Neural progenitor cell (in vitro differentiated cells): Measurements from ENCODE around the gene MT1G. TPM values are rescaled to one million over a fixed set of nuclear protein-coding genes. Genes with fewer than 3 reads are reported as not detected.
A peak's percentile ranks its signal among the peaks of the same experiment; 100 is the strongest.

ENCODE experiments used
- DNase-seq: peaks from one replicate; pipeline ENCODE4 v3.0.0-alpha.2; 2016; ENCODE audit warnings: low spot score
- H2AFZ ChIP-seq: fragments of 200-600 bp; sonication (generic); replicated peaks from 2 replicates; pipeline ENCODE4 v1.6.1; 2016; ENCODE audit warnings: antibody characterized with exemption
- H3F3A ChIP-seq: fragments of 200-600 bp; sonication (generic); 2 replicates; pipeline ENCODE4 v1.6.1; 2016; ENCODE audit warnings: antibody characterized with exemption, low read depth
- H3K27ac ChIP-seq: fragments of 200-600 bp; sonication (generic); 2 replicates; pipeline ENCODE4 v1.5.1; 2016; ENCODE audit warnings: mild to moderate bottlenecking
- H3K27me3 ChIP-seq: fragments of 200-600 bp; sonication (generic); 2 replicates; pipeline ENCODE4 v1.6.1; 2016; ENCODE audit warnings: mild to moderate bottlenecking, moderate library complexity
- H3K36me3 ChIP-seq: fragments of 200-600 bp; sonication (generic); 2 replicates; pipeline ENCODE4 v1.5.1; 2016
- H3K4me1 ChIP-seq: fragments of 200-600 bp; sonication (generic); 2 replicates; pipeline ENCODE4 v1.6.1; 2016; ENCODE audit warnings: mixed run types
- H3K4me2 ChIP-seq: fragments of 200-600 bp; sonication (generic); 2 replicates; pipeline ENCODE4 v1.6.1; 2016
- H3K4me3 ChIP-seq: fragments of 200-600 bp; sonication (generic); 2 replicates; pipeline ENCODE4 v1.5.1; 2016
- H3K79me2 ChIP-seq: fragments of 200-600 bp; sonication (generic); 2 replicates; pipeline ENCODE4 v1.6.1; 2016; ENCODE audit warnings: low read depth
- H3K9ac ChIP-seq: fragments of 200-600 bp; sonication (generic); 2 replicates; pipeline ENCODE4 v1.6.1; 2016
- H3K9me3 ChIP-seq: fragments of 200-600 bp; sonication (generic); 2 replicates; pipeline ENCODE4 v1.5.1; 2016; ENCODE audit warnings: low read depth
- H4K20me1 ChIP-seq: fragments of 200-600 bp; sonication (generic); 2 replicates; pipeline ENCODE4 v1.6.1; 2016; ENCODE audit warnings: low read depth
- H3K27ac Mint-ChIP-seq: 3 replicates; pipeline ENCODE4 v1.8.0; 2021; ENCODE audit warnings: mixed read lengths
- H3K27me3 Mint-ChIP-seq: 2 replicates; pipeline ENCODE4 v1.8.0; 2022; ENCODE audit warnings: low read depth, mild to moderate bottlenecking, inconsistent platforms, moderate library complexity, mixed read lengths; ENCODE audit not compliant: insufficient read depth
- H3K36me3 Mint-ChIP-seq: 3 replicates; pipeline ENCODE4 v1.8.0; 2021; ENCODE audit warnings: mixed read lengths
- H3K4me1 Mint-ChIP-seq: 3 replicates; pipeline ENCODE4 v1.8.0; 2021; ENCODE audit warnings: mixed read lengths
- H3K4me3 Mint-ChIP-seq: 3 replicates; pipeline ENCODE4 v1.8.0; 2021; ENCODE audit warnings: mild to moderate bottlenecking, moderate library complexity, mixed read lengths
- H3K9me3 Mint-ChIP-seq: 3 replicates; pipeline ENCODE4 v1.8.0; 2020; ENCODE audit warnings: mixed read lengths
- EZH2 ChIP-seq: fragments of 200-600 bp; sonication (generic); IDR thresholded peaks from 2 replicates; pipeline ENCODE4 v1.6.1; 2017; ENCODE audit warnings: antibody characterized with exemption, mild to moderate bottlenecking, moderate library complexity
- EZH2phosphoT487 ChIP-seq: fragments of 200-600 bp; sonication (generic); IDR thresholded peaks from 2 replicates; pipeline ENCODE4 v1.6.1; 2017; ENCODE audit warnings: antibody characterized with exemption
- total RNA-seq: library from RNA; depleted of rRNA; stranded (reverse); fragments of >200 nt; gene quantifications from 2 replicates; pipeline ENCODE4 v1.2.3, GENCODE V29; 2015; ENCODE audit warnings: low replicate concordance
- TF ChIP-seq, protein P1 (sequence below): fragments of 200-600 bp; sonication (generic); IDR thresholded peaks from 2 replicates; pipeline ENCODE4 v1.5.1; 2017; ENCODE audit warnings: antibody characterized with exemption, mild to moderate bottlenecking

MT1G gene
- total RNA-seq, 1 donor from 2014 or later = not detected

- no peaks in the 10 kb centered on the region for H3K36me3 ChIP-seq
- H3K9ac ChIP-seq = no peak overlapping the region
- DNase-seq = no peak
- H2AFZ ChIP-seq = no peak overlapping the region
- Mint-ChIP-seq H3K36me3 (no peaks in the 10 kb centered on the region), H3K4me1 (no peaks in the 10 kb centered on the region), H3K27ac (peak overlapping the region; percentile 22), H3K9me3 (no peaks in the 10 kb centered on the region), H3K27me3 (peaks cover 9% of the 10 kb centered on the region), H3K4me3 (no peak overlapping the region)
- no peaks in the 10 kb centered on the region for H3F3A ChIP-seq
- TF ChIP-seq EZH2 = no peak
- TF ChIP-seq, protein P1, sequence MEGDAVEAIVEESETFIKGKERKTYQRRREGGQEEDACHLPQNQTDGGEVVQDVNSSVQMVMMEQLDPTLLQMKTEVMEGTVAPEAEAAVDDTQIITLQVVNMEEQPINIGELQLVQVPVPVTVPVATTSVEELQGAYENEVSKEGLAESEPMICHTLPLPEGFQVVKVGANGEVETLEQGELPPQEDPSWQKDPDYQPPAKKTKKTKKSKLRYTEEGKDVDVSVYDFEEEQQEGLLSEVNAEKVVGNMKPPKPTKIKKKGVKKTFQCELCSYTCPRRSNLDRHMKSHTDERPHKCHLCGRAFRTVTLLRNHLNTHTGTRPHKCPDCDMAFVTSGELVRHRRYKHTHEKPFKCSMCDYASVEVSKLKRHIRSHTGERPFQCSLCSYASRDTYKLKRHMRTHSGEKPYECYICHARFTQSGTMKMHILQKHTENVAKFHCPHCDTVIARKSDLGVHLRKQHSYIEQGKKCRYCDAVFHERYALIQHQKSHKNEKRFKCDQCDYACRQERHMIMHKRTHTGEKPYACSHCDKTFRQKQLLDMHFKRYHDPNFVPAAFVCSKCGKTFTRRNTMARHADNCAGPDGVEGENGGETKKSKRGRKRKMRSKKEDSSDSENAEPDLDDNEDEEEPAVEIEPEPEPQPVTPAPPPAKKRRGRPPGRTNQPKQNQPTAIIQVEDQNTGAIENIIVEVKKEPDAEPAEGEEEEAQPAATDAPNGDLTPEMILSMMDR = no peak
- no peak for TF ChIP-seq EZH2phosphoT487
- no peaks in the 10 kb centered on the region for H4K20me1 ChIP-seq
- no peaks in the 10 kb centered on the region for H3K4me1 ChIP-seq
- no peak overlapping the region for H3K4me3 ChIP-seq
- H3K27me3 ChIP-seq = no peaks in the 10 kb centered on the region
- no peak overlapping the region for H3K4me2 ChIP-seq
- no peaks in the 10 kb centered on the region for H3K79me2 ChIP-seq
- no peak overlapping the region for H3K27ac ChIP-seq
- H3K9me3 ChIP-seq = no peaks in the 10 kb centered on the region
Observed at GRCh38 chr16:56709443-56710040, 41.7 kb upstream of the MT1G start.

DNA sequence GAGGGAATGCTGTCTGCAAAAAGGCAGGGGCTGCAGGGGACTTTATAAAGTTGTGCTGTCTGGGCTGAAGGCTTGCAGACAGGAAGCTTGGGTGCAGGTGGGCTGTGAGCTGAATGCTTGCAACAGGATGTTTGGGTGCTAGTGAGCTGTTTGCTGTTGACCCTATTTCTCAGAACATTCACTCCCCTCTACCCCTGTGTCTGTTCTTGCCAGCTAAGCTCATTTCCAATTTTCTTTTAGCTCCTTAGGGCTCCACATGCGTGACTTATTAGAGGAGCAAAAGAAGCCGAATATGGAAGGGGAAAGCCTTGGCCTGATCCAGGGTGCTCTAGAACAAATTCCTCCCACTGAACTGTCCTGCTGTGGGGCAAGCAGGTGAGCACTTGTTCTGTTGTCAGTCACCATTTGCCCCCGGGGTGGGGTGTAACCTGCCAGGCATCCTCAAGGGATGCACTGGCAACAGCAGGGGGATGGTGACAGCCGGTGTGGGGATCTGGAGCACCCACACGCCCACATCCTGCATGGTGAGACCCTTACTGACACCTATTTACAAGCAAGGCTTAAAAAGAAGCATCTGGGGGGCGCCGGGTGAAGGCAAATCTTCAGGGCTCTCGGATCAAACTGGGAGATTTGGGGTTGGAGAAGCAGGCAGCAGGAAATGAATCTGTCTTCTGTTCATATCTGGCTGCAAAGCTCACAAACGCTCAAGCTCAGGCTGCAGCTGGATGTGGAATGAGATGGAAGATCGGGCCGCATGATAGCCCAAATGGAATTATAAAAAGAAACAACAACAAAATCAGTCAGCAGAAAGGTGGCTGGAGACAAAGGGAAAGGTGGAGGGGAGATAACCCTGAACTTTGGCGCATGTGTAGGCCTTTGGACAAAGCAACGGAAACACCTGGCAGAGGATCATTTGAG, 40.9 kb upstream of the MT1G start:
- H3K9me3 Mint-ChIP-seq = no peaks in the 10 kb centered on the region
- Histone ChIP-seq H3K4me2 (no peak overlapping the region), H3K9me3 (no peaks in the 10 kb centered on the region), H3K27me3 (no peaks in the 10 kb centered on the region), H3K27ac (no peak overlapping the region), H3K4me3 (no peak overlapping the region), H3K79me2 (no peaks in the 10 kb centered on the region), H3K9ac (no peak overlapping the region), H3K4me1 (no peaks in the 10 kb centered on the region), H3F3A (no peaks in the 10 kb centered on the region), H3K36me3 (no peaks in the 10 kb centered on the region), H4K20me1 (no peaks in the 10 kb centered on the region), H2AFZ (no peak overlapping the region)
- no peaks in the 10 kb centered on the region for H3K36me3 Mint-ChIP-seq
- no peak overlapping the region for H3K27ac Mint-ChIP-seq
- peaks cover 6% of the 10 kb centered on the region for H3K27me3 Mint-ChIP-seq
- no peaks in the 10 kb centered on the region for H3K4me1 Mint-ChIP-seq
- TF ChIP-seq EZH2phosphoT487 = no peak
- TF ChIP-seq, protein P1 = no peak
- no peak for TF ChIP-seq EZH2
- no peak for DNase-seq
- no peak overlapping the region for H3K4me3 Mint-ChIP-seq

GRCh38 chr16:56702836-56703235, 35.0 kb upstream of the MT1G start:
- TF ChIP-seq EZH2 = no peak
- TF ChIP-seq EZH2phosphoT487 = no peak
- H3K4me1 ChIP-seq = no peaks in the 10 kb centered on the region
- no peak overlapping the region for H2AFZ ChIP-seq
- H3K4me3 Mint-ChIP-seq = no peak overlapping the region
- peaks cover 3% of the 10 kb centered on the region for H3K27me3 Mint-ChIP-seq
- H3K79me2 ChIP-seq = no peaks in the 10 kb centered on the region
- H3K27ac Mint-ChIP-seq = no peak overlapping the region
- no peaks in the 10 kb centered on the region for H3K9me3 ChIP-seq
- DNase-seq = no peak
- H3K27ac ChIP-seq = no peak overlapping the region
- no peak overlapping the region for H3K4me3 ChIP-seq
- H4K20me1 ChIP-seq = no peaks in the 10 kb centered on the region
- peaks cover 5% of the 10 kb centered on the region for H3K4me1 Mint-ChIP-seq
- no peak overlapping the region for H3K4me2 ChIP-seq
- H3K27me3 ChIP-seq = no peaks in the 10 kb centered on the region
- no peaks in the 10 kb centered on the region for H3K36me3 Mint-ChIP-seq
- H3F3A ChIP-seq = no peaks in the 10 kb centered on the region
- peaks cover 1% of the 10 kb centered on the region for H3K9me3 Mint-ChIP-seq
- H3K9ac ChIP-seq = no peak overlapping the region
- no peaks in the 10 kb centered on the region for H3K36me3 ChIP-seq
